ENCODE data around the gene ADAMTS12.

GRCh38 chr5:33702867-33703266, 188.9 kb downstream of the ADAMTS12 start:
- TF ChIP-seq MAX (IDR thresholded peaks at IDR 0.05; ENCODE audit: low read depth, low read length), result no peak
- no peak for TF ChIP-seq CREB1 (IDR thresholded peaks at IDR 0.05; ENCODE audit: low read depth)
- TF ChIP-seq REST (IDR thresholded peaks at IDR 0.05; ENCODE audit: low read depth, low read length), result no peak
- TF ChIP-seq RCOR1 (conservative IDR thresholded peaks at IDR 0.05; ENCODE audit: low read depth, low read length), result no peak
- TF ChIP-seq NFXL1 (IDR thresholded peaks at IDR 0.05; ENCODE audit: borderline replicate concordance), result no peak
- no peak for TF ChIP-seq IKZF1 (conservative IDR thresholded peaks at IDR 0.05)
- no peak for TF ChIP-seq FOXM1 (IDR thresholded peaks at IDR 0.05; ENCODE audit: low read depth, low read length)
- no peak for TF ChIP-seq CEBPB (IDR thresholded peaks at IDR 0.05; ENCODE audit: borderline replicate concordance in 1 of 2, low read depth in 2 of 2, low read length in 2 of 2)
- TF ChIP-seq CTCF (IDR thresholded peaks at IDR 0.05 in 2 of 3, conservative IDR thresholded peaks at IDR 0.05 in 1 of 3; ENCODE audit: control insufficient read depth in 2 of 3, extremely low read depth in 1 of 3, insufficient read depth in 1 of 3, low read depth in 3 of 3, low read length in 3 of 3), result no peak
- TF ChIP-seq CBX3 (IDR thresholded peaks at IDR 0.05; ENCODE audit: borderline replicate concordance, low read depth), result no peak
- TF ChIP-seq KDM1A (IDR thresholded peaks at IDR 0.05; ENCODE audit: borderline replicate concordance), result no peak
